HepG2 (cell line): ENCODE measurements around the gene CIITA. TPM values are rescaled to one million over a fixed set of nuclear protein-coding genes. Genes with fewer than 3 reads are reported as not detected.

Experiments
- ATAC-seq: fragments of 200-7000 bp; cut with Tn5 transposase; 3 replicates; pipeline ENCODE4 v1.9.1; 2020; ENCODE audit warnings: mild to moderate bottlenecking, moderate library complexity
- BruUV-seq: library from RNA; stranded (reverse); fragments of 400-500 nt; replicated peaks from 2 replicates; lab custom pipeline; 2021; lab: Mats Ljungman, UMichigan
- CTCF ChIA-PET: fragments of 300-600 bp; formaldehyde crosslinking; extraction: SDS; loops from one replicate; lab custom pipeline; 2021; ENCODE audit warnings: low total read pairs, inconsistent platforms, low intra/inter-chr PET ratio; lab: Yijun Ruan, JAX
- POLR2A ChIA-PET: fragments of 350-600 bp; sonication (Branson Sonifier 250); formaldehyde crosslinking; loops from one replicate; lab custom pipeline; 2020; ENCODE audit warnings: antibody characterized with exemption, inconsistent platforms; lab: Yijun Ruan, JAX
- DNase-seq: peaks from one replicate; pipeline ENCODE4 v3.0.0-alpha.2; 2015; ENCODE audit warnings: low spot score
- FAIRE-seq: peaks from 3 replicates; lab custom pipeline; 2011; peaks lifted over from hg19 to GRCh38; lab: Jason Lieb, UNC
- H2AFZ ChIP-seq: one replicate; pipeline ENCODE4 v1.6.1; 2011; ENCODE audit warnings: low read length, inconsistent platforms
- H3K27ac ChIP-seq: fragments of 300-600 bp; 3 replicates; pipeline ENCODE4 v1.8.0; 2011; ENCODE audit warnings: mixed run types, mild to moderate bottlenecking, mixed read lengths, low read length, inconsistent platforms; ENCODE audit not compliant: insufficient read depth; ENCODE audit errors: extremely low read length
- H3K27me3 ChIP-seq, 2 experiments: fragments of 200-600 bp in 1 of 2; 2 replicates in 1 of 2; 3 replicates in 1 of 2; pipeline versions ENCODE4 v1.6.0 to v1.8.0; 2011; ENCODE audit warnings: low read length in 2 of 2, mild to moderate bottlenecking in 2 of 2, moderate library complexity in 2 of 2, inconsistent platforms in 1 of 2; ENCODE audit not compliant: insufficient read depth in 2 of 2, control insufficient read depth in 1 of 2
- H3K36me3 ChIP-seq, 2 experiments: fragments of 200-600 bp in 1 of 2; replicated peaks in 1 of 2; 2 replicates in 1 of 2; 3 replicates in 1 of 2; pipeline versions ENCODE4 v1.5.1 to v1.8.0; 2011; ENCODE audit warnings: low read length in 2 of 2, inconsistent platforms in 1 of 2; ENCODE audit not compliant: insufficient read depth in 2 of 2, control insufficient read depth in 1 of 2
- H3K4me1 ChIP-seq: 2 replicates; pipeline ENCODE4 v1.5.1; 2012; ENCODE audit warnings: low read length, inconsistent platforms; ENCODE audit not compliant: insufficient read depth
- H3K4me2 ChIP-seq: 2 replicates; pipeline ENCODE4 v1.6.0; 2011; ENCODE audit warnings: low read depth, low read length, inconsistent platforms
- H3K4me3 ChIP-seq, 3 experiments: fragments of 200-600 bp in 1 of 3; sonication (generic), shearing (Covaris generic) in 1 of 3; replicated peaks in 1 of 3; 2 replicates each; pipeline ENCODE4 v1.5.1; 2011 to 2016; ENCODE audit warnings: low read length in 3 of 3, inconsistent platforms in 2 of 3, low read depth in 2 of 3, mild to moderate bottlenecking in 2 of 3, control low read depth in 1 of 3, mixed read lengths in 1 of 3; ENCODE audit not compliant: insufficient read depth in 1 of 3
- H3K79me2 ChIP-seq: one replicate; pipeline ENCODE4 v1.6.1; 2011; ENCODE audit warnings: low read length, inconsistent platforms; ENCODE audit not compliant: insufficient read depth
- H3K9ac ChIP-seq: 2 replicates; pipeline ENCODE4 v1.6.0; 2011; ENCODE audit warnings: mild to moderate bottlenecking, low read depth, low read length, inconsistent platforms; ENCODE audit not compliant: insufficient read depth
- H3K9me3 ChIP-seq: 2 replicates; pipeline ENCODE4 v1.5.1; 2012; ENCODE audit warnings: mild to moderate bottlenecking, low read length
- H4K20me1 ChIP-seq: 2 replicates; pipeline ENCODE4 v1.6.0; 2011; ENCODE audit warnings: inconsistent platforms, mild to moderate bottlenecking, low read length, moderate library complexity; ENCODE audit not compliant: insufficient read depth
- FOSL2 ChIP-seq: sonication (generic); formaldehyde crosslinking; IDR thresholded peaks from 2 replicates; pipeline ENCODE4 v1.4.0; 2020; ENCODE audit warnings: missing genetic modification reagents
- FOXK1 ChIP-seq: sonication (generic); formaldehyde crosslinking; IDR thresholded peaks from 2 replicates; pipeline ENCODE4 v1.4.0; 2020; ENCODE audit warnings: low read depth, missing genetic modification reagents, borderline replicate concordance
- HDAC1 ChIP-seq: sonication (generic); formaldehyde crosslinking; IDR thresholded peaks from 2 replicates; pipeline ENCODE4 v1.5.1; 2020; ENCODE audit warnings: mild to moderate bottlenecking, missing genetic modification reagents
- JUND ChIP-seq: sonication (generic); formaldehyde crosslinking; IDR thresholded peaks from 2 replicates; pipeline ENCODE4 v1.8.0; 2022; ENCODE audit warnings: mild to moderate bottlenecking, missing genetic modification reagents
- KAT8 ChIP-seq: IDR thresholded peaks from 2 replicates; pipeline ENCODE4 v1.6.1; 2016; ENCODE audit warnings: missing genetic modification reagents, missing compliant biosample characterization
- MED8 ChIP-seq: sonication (generic); formaldehyde crosslinking; IDR thresholded peaks from 2 replicates; pipeline ENCODE4 v1.8.1; 2023; ENCODE audit warnings: mild to moderate bottlenecking, missing genetic modification reagents; ENCODE audit not compliant: insufficient replicate concordance
- SNAI1 ChIP-seq: sonication (generic); formaldehyde crosslinking; IDR thresholded peaks from 2 replicates; pipeline ENCODE4 v1.5.0; 2020; ENCODE audit warnings: mild to moderate bottlenecking, missing genetic modification reagents, borderline replicate concordance
- STAT5B ChIP-seq: sonication (generic); formaldehyde crosslinking; IDR thresholded peaks from 2 replicates; pipeline ENCODE4 v1.4.0; 2020; ENCODE audit warnings: missing genetic modification reagents
- XBP1 ChIP-seq: sonication (generic); formaldehyde crosslinking; IDR thresholded peaks from 2 replicates; pipeline ENCODE4 v1.5.0; 2020; ENCODE audit warnings: missing genetic modification reagents
- ZNF432 ChIP-seq: sonication (generic); formaldehyde crosslinking; IDR thresholded peaks from 2 replicates; pipeline ENCODE4 v1.5.0; 2020; ENCODE audit warnings: missing genetic modification reagents, mild to moderate bottlenecking, borderline replicate concordance
- ZNF83 ChIP-seq: sonication (generic); formaldehyde crosslinking; IDR thresholded peaks from 2 replicates; pipeline ENCODE4 v1.4.0; 2020; ENCODE audit warnings: missing genetic modification reagents, mild to moderate bottlenecking, borderline replicate concordance
- WGBS: methylation state at CpG from one replicate; pipeline ENCODE4 v1.1.6; 2017; ENCODE audit warnings: low lambda C conversion rate; 5-methylcytosine and 5-hydroxymethylcytosine counted together
- in situ Hi-C: cut with HindIII; loops from 2 replicates; pipeline ENCODE4 v1.10.0; 2017; ENCODE audit warnings: low pct_unique_long_range_greater_than_20kb; ENCODE audit not compliant: extremely low pct_ligation_motif_present
- intact Hi-C: fragments of 100-400 bp; cut with micrococcal nuclease; formaldehyde crosslinking; loops from one replicate; pipeline ENCODE4 v1.10.0; 2022; ENCODE audit not compliant: unreplicated experiment
- polyA plus RNA-seq, 8 experiments: library from polyadenylated mRNA; depleted of rRNA in 3 of 8; stranded (reverse) in 7 of 8; unstranded in 1 of 8; fragments of >200 nt; fragmentation: Illumina TruSeq in 4 of 8; extraction: Trizol in 4 of 8; gene quantifications; 2 replicates each; pipeline versions ENCODE4 v1.2.1 to v1.2.3, GENCODE V29; 2011 to 2016; ENCODE audit warnings: low read depth in 4 of 8, missing spikeins in 1 of 8, mixed read lengths in 1 of 8; ENCODE audit not compliant: insufficient read depth in 1 of 8
- total RNA-seq, 5 experiments: library from RNA; depleted of rRNA; stranded (reverse); fragments of >200 nt; fragmentation: Illumina TruSeq; extraction: Trizol; gene quantifications; 2 replicates each; pipeline ENCODE4 v1.2.3, GENCODE V29; 2016; ENCODE audit warnings: low read depth in 1 of 5
- TF ChIP-seq, protein P1 (sequence below): sonication (generic); formaldehyde crosslinking; IDR thresholded peaks from 2 replicates; pipeline ENCODE4 v1.5.0; 2020; ENCODE audit warnings: mild to moderate bottlenecking, low read depth, missing genetic modification reagents, borderline replicate concordance
- TF ChIP-seq, protein P2 (sequence below): sonication (generic); formaldehyde crosslinking; IDR thresholded peaks from 2 replicates; pipeline ENCODE4 v1.4.0; 2020; ENCODE audit warnings: low read depth, mild to moderate bottlenecking, missing genetic modification reagents
- TF ChIP-seq, protein P3 (sequence below): sonication (generic); formaldehyde crosslinking; IDR thresholded peaks from 2 replicates; pipeline ENCODE4 v1.4.0; 2020; ENCODE audit warnings: missing genetic modification reagents
- TF ChIP-seq, protein P4 (sequence below): IDR thresholded peaks from 2 replicates; pipeline ENCODE4 v1.6.1; 2016; ENCODE audit warnings: missing compliant biosample characterization, missing genetic modification reagents, borderline replicate concordance
- TF ChIP-seq, protein P5 (sequence below): sonication (generic); formaldehyde crosslinking; conservative IDR thresholded peaks from 2 replicates; pipeline ENCODE4 v1.4.0; 2020; ENCODE audit warnings: missing genetic modification reagents
- TF ChIP-seq, protein P6 (sequence below): sonication (generic); formaldehyde crosslinking; IDR thresholded peaks from 2 replicates; pipeline ENCODE4 v1.4.0; 2020; ENCODE audit warnings: missing genetic modification reagents, mild to moderate bottlenecking, borderline replicate concordance

Gene CIITA
- total and polyA plus RNA-seq, 2 of the 13 experiments (the other 11 are each of a cell fraction or from before 2014, with no cell fraction given) = 0.08 to 0.09 TPM

DNA sequence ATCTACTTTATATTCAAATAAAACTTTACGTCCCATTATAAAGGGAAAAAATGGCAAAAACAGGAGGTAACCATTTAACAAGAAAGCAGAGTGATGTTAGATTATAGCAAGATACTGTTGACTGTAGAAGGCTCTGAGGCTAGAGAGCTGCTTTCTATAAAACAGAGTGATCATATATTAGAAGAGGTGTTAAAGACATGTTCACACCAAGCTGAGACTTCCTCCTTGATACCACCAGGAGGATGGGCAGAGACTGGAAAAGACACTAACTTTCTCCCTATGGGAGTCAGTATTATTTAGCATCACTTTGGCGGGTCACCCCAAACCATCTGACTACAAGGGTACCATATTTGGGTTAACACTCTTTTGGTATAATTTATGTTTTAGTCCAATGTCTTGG lies 687 bp upstream of the CIITA start:
- no peak for ATAC-seq
- TF ChIP-seq HDAC1 (CRISPR knock-in tag) = no peak
- TF ChIP-seq, protein P1, sequence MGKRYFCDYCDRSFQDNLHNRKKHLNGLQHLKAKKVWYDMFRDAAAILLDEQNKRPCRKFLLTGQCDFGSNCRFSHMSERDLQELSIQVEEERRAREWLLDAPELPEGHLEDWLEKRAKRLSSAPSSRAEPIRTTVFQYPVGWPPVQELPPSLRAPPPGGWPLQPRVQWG (CRISPR knock-in tag) = no peak
- no peak for TF ChIP-seq KAT8
- TF ChIP-seq, protein P2, sequence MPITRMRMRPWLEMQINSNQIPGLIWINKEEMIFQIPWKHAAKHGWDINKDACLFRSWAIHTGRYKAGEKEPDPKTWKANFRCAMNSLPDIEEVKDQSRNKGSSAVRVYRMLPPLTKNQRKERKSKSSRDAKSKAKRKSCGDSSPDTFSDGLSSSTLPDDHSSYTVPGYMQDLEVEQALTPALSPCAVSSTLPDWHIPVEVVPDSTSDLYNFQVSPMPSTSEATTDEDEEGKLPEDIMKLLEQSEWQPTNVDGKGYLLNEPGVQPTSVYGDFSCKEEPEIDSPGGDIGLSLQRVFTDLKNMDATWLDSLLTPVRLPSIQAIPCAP (CRISPR knock-in tag) = no peak
- no peak for TF ChIP-seq SNAI1 (CRISPR knock-in tag)
- TF ChIP-seq, protein P3, sequence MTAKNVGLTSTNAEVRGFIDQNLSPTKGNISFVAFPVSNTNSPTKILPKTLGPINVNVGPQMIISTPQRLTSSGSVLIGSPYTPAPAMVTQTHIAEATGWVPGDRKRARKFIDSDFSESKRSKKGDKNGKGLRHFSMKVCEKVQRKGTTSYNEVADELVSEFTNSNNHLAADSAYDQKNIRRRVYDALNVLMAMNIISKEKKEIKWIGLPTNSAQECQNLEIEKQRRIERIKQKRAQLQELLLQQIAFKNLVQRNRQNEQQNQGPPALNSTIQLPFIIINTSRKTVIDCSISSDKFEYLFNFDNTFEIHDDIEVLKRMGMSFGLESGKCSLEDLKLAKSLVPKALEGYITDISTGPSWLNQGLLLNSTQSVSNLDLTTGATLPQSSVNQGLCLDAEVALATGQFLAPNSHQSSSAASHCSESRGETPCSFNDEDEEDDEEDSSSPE (CRISPR knock-in tag) = no peak
- TF ChIP-seq JUND (CRISPR knock-in tag) = no peak
- TF ChIP-seq ZNF432 = no peak
- TF ChIP-seq ZNF83 (CRISPR knock-in tag) = no peak
- no peak for TF ChIP-seq MED8 (CRISPR knock-in tag)
- TF ChIP-seq FOXK1 (CRISPR knock-in tag) = no peak
- TF ChIP-seq, protein P4, sequence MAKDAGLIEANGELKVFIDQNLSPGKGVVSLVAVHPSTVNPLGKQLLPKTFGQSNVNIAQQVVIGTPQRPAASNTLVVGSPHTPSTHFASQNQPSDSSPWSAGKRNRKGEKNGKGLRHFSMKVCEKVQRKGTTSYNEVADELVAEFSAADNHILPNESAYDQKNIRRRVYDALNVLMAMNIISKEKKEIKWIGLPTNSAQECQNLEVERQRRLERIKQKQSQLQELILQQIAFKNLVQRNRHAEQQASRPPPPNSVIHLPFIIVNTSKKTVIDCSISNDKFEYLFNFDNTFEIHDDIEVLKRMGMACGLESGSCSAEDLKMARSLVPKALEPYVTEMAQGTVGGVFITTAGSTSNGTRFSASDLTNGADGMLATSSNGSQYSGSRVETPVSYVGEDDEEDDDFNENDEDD (CRISPR knock-in tag) = no peak
- TF ChIP-seq, protein P5, sequence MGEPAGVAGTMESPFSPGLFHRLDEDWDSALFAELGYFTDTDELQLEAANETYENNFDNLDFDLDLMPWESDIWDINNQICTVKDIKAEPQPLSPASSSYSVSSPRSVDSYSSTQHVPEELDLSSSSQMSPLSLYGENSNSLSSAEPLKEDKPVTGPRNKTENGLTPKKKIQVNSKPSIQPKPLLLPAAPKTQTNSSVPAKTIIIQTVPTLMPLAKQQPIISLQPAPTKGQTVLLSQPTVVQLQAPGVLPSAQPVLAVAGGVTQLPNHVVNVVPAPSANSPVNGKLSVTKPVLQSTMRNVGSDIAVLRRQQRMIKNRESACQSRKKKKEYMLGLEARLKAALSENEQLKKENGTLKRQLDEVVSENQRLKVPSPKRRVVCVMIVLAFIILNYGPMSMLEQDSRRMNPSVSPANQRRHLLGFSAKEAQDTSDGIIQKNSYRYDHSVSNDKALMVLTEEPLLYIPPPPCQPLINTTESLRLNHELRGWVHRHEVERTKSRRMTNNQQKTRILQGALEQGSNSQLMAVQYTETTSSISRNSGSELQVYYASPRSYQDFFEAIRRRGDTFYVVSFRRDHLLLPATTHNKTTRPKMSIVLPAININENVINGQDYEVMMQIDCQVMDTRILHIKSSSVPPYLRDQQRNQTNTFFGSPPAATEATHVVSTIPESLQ (CRISPR knock-in tag) = no peak
- TF ChIP-seq FOSL2 (CRISPR knock-in tag) = no peak
- no peak for TF ChIP-seq XBP1 (CRISPR knock-in tag)
- TF ChIP-seq STAT5B (CRISPR knock-in tag) = no peak
- TF ChIP-seq, protein P6, sequence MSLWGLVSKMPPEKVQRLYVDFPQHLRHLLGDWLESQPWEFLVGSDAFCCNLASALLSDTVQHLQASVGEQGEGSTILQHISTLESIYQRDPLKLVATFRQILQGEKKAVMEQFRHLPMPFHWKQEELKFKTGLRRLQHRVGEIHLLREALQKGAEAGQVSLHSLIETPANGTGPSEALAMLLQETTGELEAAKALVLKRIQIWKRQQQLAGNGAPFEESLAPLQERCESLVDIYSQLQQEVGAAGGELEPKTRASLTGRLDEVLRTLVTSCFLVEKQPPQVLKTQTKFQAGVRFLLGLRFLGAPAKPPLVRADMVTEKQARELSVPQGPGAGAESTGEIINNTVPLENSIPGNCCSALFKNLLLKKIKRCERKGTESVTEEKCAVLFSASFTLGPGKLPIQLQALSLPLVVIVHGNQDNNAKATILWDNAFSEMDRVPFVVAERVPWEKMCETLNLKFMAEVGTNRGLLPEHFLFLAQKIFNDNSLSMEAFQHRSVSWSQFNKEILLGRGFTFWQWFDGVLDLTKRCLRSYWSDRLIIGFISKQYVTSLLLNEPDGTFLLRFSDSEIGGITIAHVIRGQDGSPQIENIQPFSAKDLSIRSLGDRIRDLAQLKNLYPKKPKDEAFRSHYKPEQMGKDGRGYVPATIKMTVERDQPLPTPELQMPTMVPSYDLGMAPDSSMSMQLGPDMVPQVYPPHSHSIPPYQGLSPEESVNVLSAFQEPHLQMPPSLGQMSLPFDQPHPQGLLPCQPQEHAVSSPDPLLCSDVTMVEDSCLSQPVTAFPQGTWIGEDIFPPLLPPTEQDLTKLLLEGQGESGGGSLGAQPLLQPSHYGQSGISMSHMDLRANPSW (CRISPR knock-in tag) = no peak
- Histone ChIP-seq H3K4me3 (no peak overlapping the region), H3K9me3 (no peaks in the 10 kb centered on the region), H3K4me1 (peaks cover 6% of the 10 kb centered on the region), H3K36me3 (no peaks in the 10 kb centered on the region), H3K4me2 (no peak overlapping the region), H3K27ac (no peak overlapping the region), H3K9ac (no peak overlapping the region), H3K79me2 (no peaks in the 10 kb centered on the region), H4K20me1 (no peaks in the 10 kb centered on the region), H2AFZ (no peak overlapping the region), H3K27me3 (peaks cover 8 to 60% of the 10 kb centered on the region in 2 experiments; a peak in 4 of 5 replicates)
- no TSS peak for BruUV-seq
- DNase-seq = no peak
- intact Hi-C loops = no loop called here
- in situ Hi-C loops = no loop called here
- CTCF ChIA-PET = no interaction called here
- POLR2A ChIA-PET = no interaction called here
- WGBS = 78% methylated on average over 2 of the region's 2 CpGs
- no peak for FAIRE-seq
